B cell (primary cell): ENCODE results near the gene RAD51B. TPM values are rescaled to one million over a fixed set of nuclear protein-coding genes. Genes with fewer than 3 reads are reported as not detected.

Source experiments
- ATAC-seq: fragments of 200-7000 bp; cut with Tn5 transposase; one replicate; pipeline ENCODE4 v1.10.0; 2021; ENCODE audit warnings: low read depth, mild to moderate bottlenecking, moderate number of reproducible peaks, moderate library complexity
- CTCF ChIA-PET: fragments of 350-600 bp; sonication (Branson Sonifier 250); formaldehyde crosslinking; loops from one replicate; lab custom pipeline; 2021; ENCODE audit warnings: antibody characterized with exemption, inconsistent platforms; lab: Charles Lee
- POLR2A ChIA-PET: fragments of 350-600 bp; sonication (Branson Sonifier 250); formaldehyde crosslinking; loops from one replicate; lab custom pipeline; 2021; ENCODE audit warnings: antibody characterized with exemption; lab: Charles Lee
- DNase-seq: peaks from one replicate; pipeline ENCODE4 v3.0.0; 2013
- H2AFZ ChIP-seq: 2 replicates; pipeline ENCODE4 v1.6.1; 2012; ENCODE audit warnings: mild to moderate bottlenecking, low read depth, low read length; ENCODE audit not compliant: insufficient read depth, poor library complexity, severe bottlenecking
- H3K27ac ChIP-seq, 2 donors: 1 replicate in 1 of 2; 2 replicates in 1 of 2; pipeline ENCODE4 v1.5.1; 2012 to 2013; ENCODE audit warnings: low read length in 2 of 2, mild to moderate bottlenecking in 2 of 2, moderate library complexity in 1 of 2
- H3K27me3 ChIP-seq, 4 experiments: fragments of 200-600 bp in 1 of 4; sonication (generic) in 1 of 4; replicated peaks in 1 of 4; 1 replicate in 2 of 4; 2 replicates in 2 of 4; pipeline versions ENCODE4 v1.6.1 to v1.7.0; 2013 to 2016; ENCODE audit warnings: low read length in 3 of 4, mild to moderate bottlenecking in 2 of 4, mixed read lengths in 1 of 4, moderate library complexity in 1 of 4; ENCODE audit not compliant: insufficient read depth in 4 of 4, control insufficient read depth in 3 of 4; ENCODE audit errors: control extremely low read depth in 1 of 4
- H3K36me3 ChIP-seq, 2 experiments: replicated peaks in 1 of 2; 1 replicate in 1 of 2; 2 replicates in 1 of 2; pipeline versions ENCODE4 v1.6.1 to v1.7.1; 2013; ENCODE audit warnings: low read length in 1 of 2; ENCODE audit not compliant: insufficient read depth in 2 of 2, control insufficient read depth in 1 of 2; ENCODE audit errors: control extremely low read depth in 1 of 2, extremely low read depth in 1 of 2
- H3K4me1 ChIP-seq, 2 donors: fragments of 200-600 bp in 1 of 2; sonication (generic) in 1 of 2; 1 replicate in 1 of 2; 2 replicates in 1 of 2; pipeline versions ENCODE4 v1.5.1 to v1.6.1; 2013 to 2017; ENCODE audit warnings: low read length in 2 of 2; ENCODE audit not compliant: control insufficient read depth in 2 of 2, insufficient read depth in 2 of 2
- H3K4me2 ChIP-seq: replicated peaks from 2 replicates; pipeline ENCODE3; 2012; ENCODE audit warnings: mild to moderate bottlenecking, low read depth, low read length; ENCODE audit not compliant: poor library complexity, severe bottlenecking
- H3K4me3 ChIP-seq, 5 experiments: fragments of 200-600 bp in 1 of 5; sonication (generic) in 1 of 5; 1 replicate in 3 of 5; 2 replicates in 2 of 5; pipeline versions ENCODE4 v1.5.1 to v1.7.0; 2011 to 2016; ENCODE audit warnings: low read length in 4 of 5, mild to moderate bottlenecking in 4 of 5, low read depth in 2 of 5, control low read depth in 1 of 5, moderate library complexity in 1 of 5; ENCODE audit not compliant: insufficient read depth in 1 of 5; ENCODE audit errors: control extremely low read depth in 1 of 5, extremely low read depth in 1 of 5
- H3K79me2 ChIP-seq: fragments of 200-600 bp; sonication (generic); one replicate; pipeline ENCODE4 v1.6.0; 2016; ENCODE audit warnings: low read length; ENCODE audit not compliant: control insufficient read depth, insufficient read depth
- H3K9ac ChIP-seq: fragments of 200-600 bp; sonication (generic); 2 replicates; pipeline ENCODE4 v1.6.1; 2017; ENCODE audit warnings: mild to moderate bottlenecking, low read length, moderate library complexity
- H3K9me3 ChIP-seq, 3 donors: one replicate each; pipeline versions ENCODE4 v1.6.1 to v1.7.1; 2013; ENCODE audit warnings: low read length in 2 of 3; ENCODE audit not compliant: control insufficient read depth in 2 of 3, insufficient read depth in 1 of 3; ENCODE audit errors: control extremely low read depth in 1 of 3
- H4K20me1 ChIP-seq: 2 replicates; pipeline ENCODE4 v1.6.0; 2012; ENCODE audit warnings: mild to moderate bottlenecking, low read length; ENCODE audit not compliant: insufficient read depth, control insufficient read depth, poor library complexity, severe bottlenecking
- H3K27ac Mint-ChIP-seq: one replicate; pipeline ENCODE4 v1.8.0; 2021; ENCODE audit warnings: mixed read lengths
- H3K27me3 Mint-ChIP-seq: one replicate; pipeline ENCODE4 v1.8.0; 2021; ENCODE audit warnings: mixed read lengths
- H3K4me1 Mint-ChIP-seq: one replicate; pipeline ENCODE4 v1.8.0; 2021; ENCODE audit warnings: mixed read lengths
- H3K4me3 Mint-ChIP-seq: one replicate; pipeline ENCODE4 v1.8.0; 2021; ENCODE audit warnings: mixed read lengths
- H3K9me3 Mint-ChIP-seq: one replicate; pipeline ENCODE4 v1.8.0; 2022; ENCODE audit warnings: mixed read lengths; ENCODE audit not compliant: insufficient read depth
- CTCF ChIP-seq: fragments of 200-600 bp; IDR thresholded peaks from one replicate; pipeline ENCODE4 v1.8.0; 2022; ENCODE audit warnings: antibody characterized with exemption, mild to moderate bottlenecking
- EZH2 ChIP-seq: IDR thresholded peaks from 2 replicates; pipeline ENCODE4 v1.6.1; 2012; ENCODE audit warnings: borderline replicate concordance, low read depth, mild to moderate bottlenecking, moderate library complexity, low read length; ENCODE audit not compliant: insufficient read depth, poor library complexity, severe bottlenecking
- WGBS: methylation state at CpG from one replicate; pipeline ENCODE4 v1.1.5; 2013; ENCODE audit warnings: missing lambda C conversion rate; ENCODE audit not compliant: insufficient coverage; 5-methylcytosine and 5-hydroxymethylcytosine counted together
- intact Hi-C: fragments of 100-400 bp; cut with micrococcal nuclease; formaldehyde crosslinking; loops from one replicate; pipeline ENCODE4 v1.10.0; 2022
- polyA plus RNA-seq: library from polyadenylated mRNA; depleted of rRNA; stranded (reverse); fragments of >200 nt; gene quantifications from 2 replicates; pipeline ENCODE4 v1.2.3, GENCODE V29; 2012
- total RNA-seq, 2 donors: library from RNA; stranded (reverse); fragments of 120-200 nt in 1 of 2; gene quantifications; 1 replicate in 1 of 2; 2 replicates in 1 of 2; pipeline versions ENCODE4 v1.2.3 to v1.2.4, GENCODE V29; 2013 to 2022

RAD51B gene
- total and polyA plus RNA-seq, 2 donors (not counting 1 experiment from before 2014, with no cell fraction given): 6.5 to 60.6 TPM

GRCh38 chr14:68166731-68167382, 347.3 kb downstream of the RAD51B start:
- CTCF ChIA-PET: no interaction called here

More at GRCh38 chr14:68166731-68167382, 347.3 kb downstream of the RAD51B start:
- H3K4me3 Mint-ChIP-seq: no peak overlapping the region
- no peaks in the 10 kb centered on the region for H3K36me3 ChIP-seq
- no peak overlapping the region for H3K27ac ChIP-seq
- no peak overlapping the region for H2AFZ ChIP-seq
- no peak overlapping the region for H3K4me2 ChIP-seq
- H3K9me3 Mint-ChIP-seq: no peaks in the 10 kb centered on the region
- DNase-seq: no peak
- POLR2A ChIA-PET: no interaction called here
- no peaks in the 10 kb centered on the region for H4K20me1 ChIP-seq
- H3K4me3 ChIP-seq: no peak overlapping the region
- no peak overlapping the region for H3K27ac Mint-ChIP-seq
- H3K9me3 ChIP-seq: no peaks in the 10 kb centered on the region
- H3K79me2 ChIP-seq: no peaks in the 10 kb centered on the region
- H3K9ac ChIP-seq: no peak overlapping the region
- H3K27me3 ChIP-seq: no peaks in the 10 kb centered on the region
- H3K4me1 ChIP-seq: no peaks in the 10 kb centered on the region
- ATAC-seq: no peak
- H3K4me1 Mint-ChIP-seq: no peaks in the 10 kb centered on the region
- no peaks in the 10 kb centered on the region for H3K27me3 Mint-ChIP-seq
- intact Hi-C loops: no loop called here
- no CpG with 5 or more reads among the region's 3 CpGs for WGBS
- TF ChIP-seq CTCF (no peak), EZH2 (no peak)
